OCI-LY1 (cell line): ENCODE data around the gene CRPPA.

Source experiments
- EZH2 ChIP-seq: fragments of 200-600 bp; sonication (generic), shearing (Covaris generic); IDR thresholded peaks from 2 replicates; pipeline ENCODE4 v1.8.0; 2017; ENCODE audit warnings: borderline replicate concordance, mixed run types, mild to moderate bottlenecking, antibody characterized with exemption, low read length, moderate library complexity, mixed read lengths
- TF ChIP-seq, protein P1 (sequence below): fragments of 200-600 bp; sonication (generic), shearing (Covaris generic); IDR thresholded peaks from 2 replicates; pipeline ENCODE4 v1.5.1; 2017; ENCODE audit warnings: mild to moderate bottlenecking, antibody characterized with exemption, low read length, moderate library complexity, mixed read lengths

DNA sequence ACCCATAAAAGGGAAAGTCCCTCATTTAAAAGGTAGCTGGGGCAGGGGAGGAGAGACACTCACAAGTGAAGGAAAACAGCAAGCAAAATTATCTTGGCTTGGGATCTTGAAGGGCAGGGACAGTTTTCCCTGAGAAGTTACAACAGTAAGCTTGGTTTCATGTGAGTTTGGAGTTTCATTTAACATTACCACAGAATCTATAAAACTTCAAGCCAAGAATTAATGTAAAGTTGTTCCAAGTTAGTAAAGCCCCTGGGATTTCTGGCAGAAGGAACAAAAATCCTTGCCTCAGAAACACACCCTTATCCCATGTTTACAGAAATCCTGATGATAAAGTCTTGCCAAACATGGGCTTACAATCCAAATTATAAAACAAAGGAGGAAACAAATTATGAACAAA, 19.2 kb downstream of the CRPPA start:
- TF ChIP-seq, protein P1, sequence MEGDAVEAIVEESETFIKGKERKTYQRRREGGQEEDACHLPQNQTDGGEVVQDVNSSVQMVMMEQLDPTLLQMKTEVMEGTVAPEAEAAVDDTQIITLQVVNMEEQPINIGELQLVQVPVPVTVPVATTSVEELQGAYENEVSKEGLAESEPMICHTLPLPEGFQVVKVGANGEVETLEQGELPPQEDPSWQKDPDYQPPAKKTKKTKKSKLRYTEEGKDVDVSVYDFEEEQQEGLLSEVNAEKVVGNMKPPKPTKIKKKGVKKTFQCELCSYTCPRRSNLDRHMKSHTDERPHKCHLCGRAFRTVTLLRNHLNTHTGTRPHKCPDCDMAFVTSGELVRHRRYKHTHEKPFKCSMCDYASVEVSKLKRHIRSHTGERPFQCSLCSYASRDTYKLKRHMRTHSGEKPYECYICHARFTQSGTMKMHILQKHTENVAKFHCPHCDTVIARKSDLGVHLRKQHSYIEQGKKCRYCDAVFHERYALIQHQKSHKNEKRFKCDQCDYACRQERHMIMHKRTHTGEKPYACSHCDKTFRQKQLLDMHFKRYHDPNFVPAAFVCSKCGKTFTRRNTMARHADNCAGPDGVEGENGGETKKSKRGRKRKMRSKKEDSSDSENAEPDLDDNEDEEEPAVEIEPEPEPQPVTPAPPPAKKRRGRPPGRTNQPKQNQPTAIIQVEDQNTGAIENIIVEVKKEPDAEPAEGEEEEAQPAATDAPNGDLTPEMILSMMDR = no peak
- TF ChIP-seq EZH2 = no peak
